Occipital lobe (tissue), 2 donors: Measurements from ENCODE around the gene PCYOX1L. TPM values are rescaled to one million over a fixed set of nuclear protein-coding genes. Genes with fewer than 3 reads are reported as not detected.

ENCODE experiments used
- DNase-seq: peaks from one replicate; lab custom pipeline; 2025; lab: John Stamatoyannopoulos, UW
- total RNA-seq: library from RNA; depleted of rRNA; stranded (reverse); fragments of >200 nt; gene quantifications from one replicate; pipeline ENCODE4 v1.2.3, GENCODE V29; 2014

PCYOX1L gene
- 11.9 TPM for total RNA-seq

- DNase-seq = peak; percentile 98
These were observed at the start of gene PCYOX1L for GRCh38 chr5:149357370-149358293. Gene PCYOX1L (plus strand): TSS chr5:149358046. CDS start chr5:149358069, 23 bp downstream.

GRCh38 chr5:149309354-149309753, 48.5 kb upstream of the PCYOX1L start:
- DNase-seq = no peak

DNA sequence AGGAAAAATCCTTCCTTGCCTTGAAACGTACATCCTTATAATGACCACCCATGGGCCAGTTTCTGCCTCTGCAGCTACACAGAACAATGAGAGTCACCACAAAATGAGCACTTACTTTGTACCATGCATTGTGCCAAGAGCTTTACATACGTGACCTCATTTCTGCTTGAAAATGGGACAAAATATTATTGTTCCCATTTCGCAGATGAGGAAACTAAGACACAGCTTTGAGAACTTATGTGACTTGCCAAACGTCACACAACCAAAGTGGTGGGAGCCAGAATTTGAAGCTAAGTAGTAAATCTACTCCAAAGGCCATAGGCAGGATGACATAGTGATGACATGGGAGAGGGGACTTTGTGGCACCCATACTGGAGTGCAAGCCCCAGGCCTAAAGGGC, 47.4 kb upstream of the PCYOX1L start:
- no peak for DNase-seq

GRCh38 chr5:149310947-149311658, 46.7 kb upstream of the PCYOX1L start:
- DNase-seq = no peak

DNA sequence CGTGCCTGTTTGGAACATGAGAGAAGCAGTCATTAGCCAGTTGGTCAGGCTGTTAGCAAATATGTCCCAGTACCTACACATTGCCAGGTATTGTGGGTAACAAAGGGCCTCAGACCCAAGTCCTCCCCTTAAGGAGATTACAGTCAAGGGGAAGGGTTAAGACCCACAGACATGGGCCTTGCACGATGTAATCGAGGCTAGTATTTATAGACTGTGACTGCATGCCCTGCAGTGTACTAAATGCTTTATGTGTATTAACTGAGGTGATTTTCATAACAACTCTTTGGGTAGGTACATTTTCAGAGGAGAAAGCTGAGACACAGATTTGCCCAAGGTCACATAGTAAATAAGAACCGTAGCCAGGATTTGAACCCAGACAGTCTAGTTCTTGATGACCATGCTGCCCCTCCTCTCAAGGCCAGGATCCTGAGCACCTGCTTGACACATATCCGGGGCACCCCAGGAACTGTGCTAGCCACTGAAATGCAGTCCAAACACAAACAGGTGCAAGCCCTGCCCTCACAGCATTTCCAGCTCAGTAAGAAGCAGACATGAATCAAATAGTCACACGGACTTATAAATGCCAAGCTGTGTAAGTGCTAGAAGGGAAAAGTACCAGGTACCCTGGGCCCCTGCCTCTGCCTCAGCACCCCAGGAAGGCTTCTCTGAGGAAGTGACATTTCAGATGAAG, 44.5 kb upstream of the PCYOX1L start:
- no peak for DNase-seq

DNA sequence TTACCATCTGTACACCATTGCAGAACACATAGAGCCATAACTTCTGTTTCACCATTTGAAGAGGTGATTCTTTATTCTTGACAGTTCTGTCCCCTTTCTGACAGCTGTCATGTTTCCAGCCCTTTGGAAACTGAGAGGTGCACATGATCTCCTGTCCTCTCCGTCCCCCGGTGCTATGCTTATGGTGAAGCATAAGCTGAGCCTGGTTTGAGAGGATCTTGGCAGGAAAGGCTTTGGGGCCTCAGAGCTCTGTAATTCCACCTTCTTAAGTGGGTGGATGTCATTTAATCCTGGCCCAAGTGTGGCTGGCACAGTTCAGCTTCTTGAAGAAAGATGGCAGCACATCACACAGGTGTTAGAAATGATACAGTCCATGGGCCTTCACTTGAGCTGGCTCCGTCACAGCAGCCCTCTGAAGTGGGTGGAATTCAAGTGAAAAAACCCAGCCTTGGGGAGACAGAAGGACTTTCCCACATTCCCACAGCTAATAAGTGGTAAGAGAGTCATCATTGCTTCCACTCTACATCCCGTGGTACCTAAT, 43.2 kb upstream of the PCYOX1L start:
- no peak for DNase-seq

DNA sequence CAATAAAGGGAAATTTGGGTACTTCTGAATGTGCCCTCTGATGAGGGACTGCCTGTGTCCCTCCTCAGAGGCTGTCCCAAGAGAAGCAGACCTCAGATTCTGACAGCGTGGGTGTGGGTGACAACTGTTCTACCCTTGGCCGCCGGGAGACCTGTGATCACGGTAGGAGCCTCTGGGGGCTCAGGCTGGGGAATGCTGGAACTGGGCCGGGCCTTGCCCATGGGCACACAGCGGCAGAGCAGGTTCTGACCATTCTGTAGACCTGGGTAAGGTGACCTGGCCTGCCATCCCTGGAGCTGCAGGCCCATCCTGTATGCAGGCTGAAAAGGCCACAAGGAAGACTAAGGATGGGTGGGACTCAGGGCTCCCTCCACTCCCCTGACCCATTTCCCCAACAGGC, 42.1 kb upstream of the PCYOX1L start:
- no peak for DNase-seq

DNA sequence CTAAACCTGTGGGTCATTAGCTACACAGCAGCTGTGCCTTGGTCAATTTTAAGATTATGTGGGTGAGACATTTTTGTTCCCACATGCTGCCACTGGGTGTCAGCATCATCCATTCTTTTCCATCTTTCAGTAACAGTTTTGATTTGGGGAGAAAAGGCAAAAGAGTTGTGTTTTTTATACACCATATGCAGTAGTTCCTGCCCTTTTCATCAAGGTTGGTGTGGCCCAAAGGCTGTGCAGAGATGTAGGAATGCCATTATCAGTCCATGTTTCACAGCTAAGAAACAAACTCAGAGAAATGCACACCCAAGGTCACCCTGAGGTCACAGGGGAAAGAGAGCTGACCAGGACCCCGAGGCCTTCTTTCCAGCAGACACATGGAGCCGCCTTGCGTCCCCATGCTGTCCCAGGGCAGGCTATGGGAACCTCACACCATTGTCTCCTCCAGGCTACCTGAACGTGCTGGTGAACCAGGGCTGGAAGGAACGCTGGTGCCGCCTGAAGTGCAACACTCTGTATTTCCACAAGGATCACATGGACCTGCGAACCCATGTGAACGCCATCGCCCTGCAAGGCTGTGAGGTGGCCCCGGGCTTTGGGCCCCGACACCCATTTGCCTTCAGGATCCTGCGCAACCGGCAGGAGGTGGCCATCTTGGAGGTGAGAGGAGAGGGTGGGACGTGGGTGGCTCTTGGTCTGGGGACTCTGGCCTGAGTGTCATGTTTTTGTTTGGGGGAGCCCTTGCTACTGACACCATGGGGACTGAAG, 40.4 kb upstream of the PCYOX1L start:
- DNase-seq = no peak

GRCh38 chr5:149319174-149319573, 38.7 kb upstream of the PCYOX1L start:
- no peak for DNase-seq

- peak; percentile 10 for DNase-seq
These were observed 37.0 kb upstream of the PCYOX1L start for GRCh38 chr5:149320791-149321330.

DNA sequence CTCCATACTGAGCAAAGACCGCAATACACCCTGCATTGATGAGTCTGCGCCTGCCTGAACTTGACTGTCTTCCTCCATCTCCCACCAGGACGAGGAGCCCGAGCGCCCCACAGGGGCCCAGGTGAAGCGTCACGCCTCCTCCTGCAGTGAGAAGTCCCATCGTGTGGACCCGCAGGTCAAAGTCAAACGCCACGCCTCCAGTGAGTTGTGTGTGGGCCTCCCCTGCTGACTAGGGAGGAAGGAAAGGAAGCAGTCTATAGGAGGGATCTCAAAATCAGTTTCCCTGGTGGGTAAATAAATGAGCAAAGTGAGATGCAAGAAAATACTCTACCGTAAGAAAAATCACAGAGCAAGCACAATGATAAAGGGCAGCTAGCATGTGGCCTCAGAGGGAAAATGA, 35.3 kb upstream of the PCYOX1L start:
- DNase-seq = no peak

DNA sequence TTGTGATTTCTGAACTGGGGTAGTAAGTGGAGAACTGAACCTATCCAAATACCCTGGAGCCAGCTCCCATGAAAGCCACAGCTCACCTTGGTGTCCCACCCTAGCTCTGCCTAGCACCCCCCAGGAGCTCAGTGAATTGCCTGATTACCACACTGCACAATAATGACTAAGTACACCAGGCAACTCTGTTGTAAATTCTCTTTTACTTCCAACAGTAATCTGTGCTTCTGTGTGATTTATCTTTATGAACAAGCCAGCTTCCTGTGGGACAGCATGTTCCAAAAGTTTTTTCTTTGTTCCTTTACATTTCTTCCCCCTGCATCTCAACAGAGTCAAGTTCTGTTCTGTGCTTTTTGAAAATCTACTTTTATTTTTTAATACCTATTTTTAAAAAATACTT, 34.6 kb upstream of the PCYOX1L start:
- no peak for DNase-seq

DNA sequence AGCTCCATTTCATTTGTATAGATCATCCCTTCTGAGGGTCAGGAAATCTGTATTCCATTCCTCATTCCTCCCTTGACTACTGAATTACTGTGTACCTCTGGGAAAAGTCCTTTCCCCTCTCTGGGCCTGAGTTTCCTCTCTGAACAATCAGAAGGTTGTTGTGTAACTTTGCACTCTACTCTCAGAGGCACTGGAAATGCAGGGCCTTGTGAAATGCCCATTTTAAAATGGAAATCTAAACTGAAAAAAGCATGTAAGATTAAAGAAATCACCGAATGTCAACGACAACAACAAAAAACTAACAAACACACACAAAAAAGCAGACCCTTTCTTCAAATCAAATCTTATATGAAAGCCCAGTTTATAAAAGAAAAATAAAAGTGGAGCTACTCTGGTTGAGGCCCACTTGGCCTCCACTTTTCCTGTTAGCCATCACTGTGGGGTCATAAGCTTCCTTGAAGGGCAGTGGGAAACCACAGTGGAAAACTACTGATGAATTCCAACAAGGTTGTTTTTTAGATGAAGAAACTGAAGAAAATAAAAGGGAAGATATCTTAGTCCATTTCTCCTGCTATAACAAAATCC, 34.1 kb upstream of the PCYOX1L start:
- no peak for DNase-seq

- no peak for DNase-seq
These were observed 33.2 kb upstream of the PCYOX1L start for GRCh38 chr5:149324641-149325040.

- no peak for DNase-seq
These were observed 32.6 kb upstream of the PCYOX1L start for GRCh38 chr5:149325166-149325735.

GRCh38 chr5:149325894-149326293, 32.0 kb upstream of the PCYOX1L start:
- DNase-seq = no peak

GRCh38 chr5:149326611-149327010, 31.2 kb upstream of the PCYOX1L start:
- DNase-seq = no peak

GRCh38 chr5:149328177-149328576, 29.7 kb upstream of the PCYOX1L start:
- DNase-seq = no peak

DNA sequence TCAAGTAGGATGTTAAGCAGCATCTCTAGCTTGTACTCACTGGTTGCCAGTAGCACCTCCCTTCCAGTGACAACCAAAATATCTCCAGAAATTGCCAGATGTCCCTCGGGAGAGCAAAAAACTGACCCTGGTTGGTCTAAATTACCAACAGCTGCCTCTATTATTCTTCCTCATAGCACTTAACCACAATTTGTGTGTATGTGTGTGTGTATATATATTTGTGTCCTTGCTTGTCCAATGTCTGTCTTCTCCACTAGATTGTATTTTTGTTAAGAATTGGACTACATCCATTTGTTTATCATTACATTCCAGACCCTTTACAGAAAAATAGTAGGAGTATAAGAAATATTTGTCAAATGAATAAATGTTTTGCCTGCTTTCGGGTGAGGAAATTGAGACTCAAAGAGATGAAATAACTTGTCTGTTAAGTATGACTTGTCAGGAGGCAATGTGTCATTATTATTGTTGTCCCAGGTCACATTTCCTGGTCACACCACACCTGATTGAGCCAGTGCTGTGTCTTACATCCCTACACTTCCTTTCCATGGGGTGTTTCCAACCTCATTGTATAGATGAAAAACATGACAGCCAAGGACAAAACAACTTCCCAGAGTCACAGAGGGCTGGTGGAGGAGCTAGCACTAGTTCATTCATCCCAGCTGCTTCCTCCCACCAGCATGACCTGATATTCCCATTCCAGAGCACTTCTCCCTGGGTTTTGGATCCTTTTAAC, 24.0 kb upstream of the PCYOX1L start:
- DNase-seq = no peak
